ENCODE results near the gene PLPP2.

The PLPP2 gene

GRCh38 chr19:291006-291521, at the start of gene PLPP2:
Gene PLPP2 (minus strand): TSS chr19:291403. CDS start chr19:291336, 67 bp downstream.
- no peak for DNase-seq

GRCh38 chr19:340620-341385, 49.6 kb upstream of the PLPP2 start:
- no peak for DNase-seq

- DNase-seq = no peak
Measured at GRCh38 chr19:339262-339887, 48.2 kb upstream of the PLPP2 start.

GRCh38 chr19:338421-338820, 47.2 kb upstream of the PLPP2 start:
- no peak for DNase-seq

- DNase-seq = no peak
Measured at GRCh38 chr19:336067-336614, 44.9 kb upstream of the PLPP2 start.

- no peak for DNase-seq
Measured at GRCh38 chr19:335486-336066, 44.4 kb upstream of the PLPP2 start.

- no peak for DNase-seq
Measured at GRCh38 chr19:335072-335471, 43.9 kb upstream of the PLPP2 start.

GRCh38 chr19:334296-335071, 43.3 kb upstream of the PLPP2 start:
- no peak for DNase-seq

- no peak for DNase-seq
Measured at GRCh38 chr19:330503-330902, 39.3 kb upstream of the PLPP2 start.

- DNase-seq = no peak
Measured at GRCh38 chr19:329876-330275, 38.7 kb upstream of the PLPP2 start.

GRCh38 chr19:328025-328505, 36.9 kb upstream of the PLPP2 start:
- no peak for DNase-seq

- no peak for DNase-seq
Measured at GRCh38 chr19:327291-328024, 36.3 kb upstream of the PLPP2 start.

GRCh38 chr19:326871-327270, 35.7 kb upstream of the PLPP2 start:
- DNase-seq = no peak

GRCh38 chr19:325937-326565, 34.8 kb upstream of the PLPP2 start:
- DNase-seq = no peak

GRCh38 chr19:325173-325936, 34.2 kb upstream of the PLPP2 start:
- DNase-seq = no peak

- DNase-seq = no peak
Measured at GRCh38 chr19:324716-325115, 33.5 kb upstream of the PLPP2 start.

- DNase-seq = no peak
Measured at GRCh38 chr19:322616-323015, 31.4 kb upstream of the PLPP2 start.

GRCh38 chr19:318509-318774, 27.2 kb upstream of the PLPP2 start:
- DNase-seq = no peak

- DNase-seq = no peak
Measured at GRCh38 chr19:317710-318508, 26.7 kb upstream of the PLPP2 start.

GRCh38 chr19:315811-316210, 24.6 kb upstream of the PLPP2 start:
- no peak for DNase-seq
